GM12892 (cell line): ENCODE results near the gene SNRPB2.

ENCODE experiments used
- DNase-seq: peaks from one replicate; pipeline ENCODE4 v3.0.0; 2011; ENCODE audit not compliant: insufficient read length
- FAIRE-seq: peaks from 2 replicates; lab custom pipeline; 2011; peaks lifted over from hg19 to GRCh38; lab: Jason Lieb, UNC
- POLR2A ChIP-seq: IDR thresholded peaks from 2 replicates; pipeline ENCODE4 v1.6.1; 2011; ENCODE audit warnings: low read depth, low read length, control low read depth
- POLR2AphosphoS5 ChIP-seq: IDR thresholded peaks from 2 replicates; pipeline ENCODE4 v1.6.1; 2011; ENCODE audit warnings: low read depth, low read length, control low read depth
- TAF1 ChIP-seq: IDR thresholded peaks from 2 replicates; pipeline ENCODE4 v1.6.1; 2011; ENCODE audit warnings: low read depth, mild to moderate bottlenecking, control low read depth, low read length, borderline replicate concordance

Gene SNRPB2

DNA sequence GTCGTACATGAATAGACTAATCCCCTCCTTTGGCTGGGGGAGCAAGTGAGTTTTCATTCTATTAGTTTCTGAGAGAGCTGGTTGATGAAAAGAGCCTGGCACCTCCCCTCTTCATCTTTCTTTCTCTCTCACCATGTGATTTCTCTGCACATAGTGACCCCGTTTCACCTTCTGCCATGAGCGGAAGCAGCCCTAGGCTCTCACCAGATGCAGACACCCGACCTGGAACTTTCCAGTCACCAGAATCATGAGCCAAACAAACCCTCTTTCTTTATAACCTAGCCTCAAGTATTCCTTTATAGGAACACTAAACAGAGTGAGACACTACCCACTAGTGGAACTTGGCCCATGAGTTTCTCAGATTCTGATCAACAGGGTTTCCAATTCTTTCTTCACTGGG is 34.7 kb downstream of the SNRPB2 start:
- DNase-seq (no peak), FAIRE-seq (no peak)
- no peak for TF ChIP-seq POLR2A
- no peak for TF ChIP-seq TAF1
- no peak for TF ChIP-seq POLR2AphosphoS5

DNA sequence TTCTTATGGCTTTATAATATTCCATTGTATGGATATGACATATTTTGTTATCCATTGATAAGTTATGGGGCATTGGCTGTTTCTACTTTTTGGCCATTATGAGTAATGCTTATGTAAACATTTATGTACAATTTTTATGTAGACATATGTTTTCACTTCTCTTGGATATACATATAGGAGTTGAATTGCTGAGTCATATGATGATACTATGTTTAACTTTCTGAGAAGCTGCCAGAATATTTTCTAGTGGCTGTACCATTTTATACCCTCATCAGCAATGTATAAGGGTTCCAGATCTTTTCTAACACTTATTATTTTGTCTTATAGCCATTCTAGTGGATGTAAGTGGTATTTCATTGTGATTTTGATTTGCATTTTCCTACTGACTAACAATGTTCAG is 41.4 kb downstream of the SNRPB2 start:
- no peak for DNase-seq
- no peak for TF ChIP-seq TAF1
- no peak for TF ChIP-seq POLR2AphosphoS5
- no peak for FAIRE-seq

DNA sequence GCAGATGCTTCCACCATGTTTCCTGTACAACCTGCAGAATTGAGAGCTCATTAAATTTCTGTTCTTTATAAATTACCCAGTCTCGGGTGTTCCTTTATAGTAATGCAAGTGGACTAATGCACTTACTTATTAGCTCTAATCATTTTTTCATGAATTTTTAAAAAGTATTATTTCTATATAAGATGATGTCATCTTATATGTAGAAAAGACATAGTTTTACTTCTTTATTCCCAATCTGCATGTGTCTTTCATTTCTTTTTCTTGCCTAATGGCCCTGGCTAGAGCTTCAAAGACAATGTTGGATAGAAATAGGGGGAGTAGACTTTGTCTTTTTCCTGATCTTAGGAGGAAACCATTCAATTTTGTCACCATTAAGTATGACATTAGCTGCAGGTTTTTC is 46.1 kb downstream of the SNRPB2 start:
- TF ChIP-seq TAF1 = no peak
- no peak for TF ChIP-seq POLR2AphosphoS5
- TF ChIP-seq POLR2A = no peak
- FAIRE-seq (no peak), DNase-seq (no peak)

DNA sequence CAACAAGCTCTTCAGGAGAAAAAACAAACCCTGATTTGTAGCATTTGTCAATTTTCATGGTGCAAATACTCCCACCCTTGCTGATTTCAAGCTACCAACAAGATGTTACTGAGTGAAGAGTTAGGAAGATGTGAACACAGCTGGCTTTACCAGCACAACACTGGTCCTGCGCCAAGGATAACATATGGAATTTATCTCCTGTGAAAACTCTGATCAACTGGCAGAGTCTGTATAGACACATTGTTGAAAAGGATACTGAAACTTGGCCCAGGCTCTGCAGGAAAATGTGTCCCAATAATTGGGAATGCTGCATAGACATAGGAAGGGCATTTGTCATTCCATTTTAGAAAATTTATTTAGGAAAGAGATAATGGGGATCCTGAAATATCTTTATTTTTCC is 47.3 kb downstream of the SNRPB2 start:
- FAIRE-seq (no peak), DNase-seq (no peak)
- TF ChIP-seq POLR2AphosphoS5 = no peak
- TF ChIP-seq POLR2A = no peak
- no peak for TF ChIP-seq TAF1

GRCh38 chr20:16778159-16778558 is 48.3 kb downstream of the SNRPB2 start:
- TF ChIP-seq POLR2AphosphoS5 (no peak), TAF1 (no peak), POLR2A (no peak)
- FAIRE-seq = no peak
- DNase-seq = no peak

- no peak for DNase-seq
- FAIRE-seq = no peak
- TF ChIP-seq POLR2AphosphoS5 = no peak
- TF ChIP-seq TAF1 = no peak
- no peak for TF ChIP-seq POLR2A
Measured at GRCh38 chr20:16781496-16781895, 51.7 kb downstream of the SNRPB2 start.

GRCh38 chr20:16785226-16785625 is 55.4 kb downstream of the SNRPB2 start:
- DNase-seq (no peak), FAIRE-seq (no peak)
- TF ChIP-seq TAF1 (no peak), POLR2AphosphoS5 (no peak), POLR2A (no peak)
